K562 (cell line): ENCODE results near the gene ANKH.

ENCODE experiments used
- CTCF ChIP-seq, 3 experiments: IDR thresholded peaks in 2 of 3; conservative IDR thresholded peaks in 1 of 3; 2 replicates each; pipeline ENCODE4 v1.5.1; 2011 to 2012; ENCODE audit warnings: low read length in 3 of 3, mild to moderate bottlenecking in 3 of 3, control low read depth in 2 of 3, improper control_type of control experiment in 1 of 3, inconsistent platforms in 1 of 3, low read depth in 1 of 3, mixed read lengths in 1 of 3, moderate library complexity in 1 of 3; ENCODE audit not compliant: insufficient read depth in 2 of 3
- KAT7 ChIP-seq: sonication (generic); formaldehyde crosslinking; IDR thresholded peaks from 2 replicates; pipeline ENCODE4 v1.8.0; 2022; ENCODE audit warnings: missing genetic modification reagents, mild to moderate bottlenecking, borderline replicate concordance
- SMC3 ChIP-seq: conservative IDR thresholded peaks from 2 replicates; pipeline ENCODE4 v1.6.1; 2011; ENCODE audit warnings: low read depth, low read length, improper control_type of control experiment; ENCODE audit not compliant: insufficient read depth
- ZFP36 ChIP-seq: fragments of 150-350 bp; IDR thresholded peaks from 2 replicates; pipeline ENCODE4 v1.6.1; 2018; ENCODE audit warnings: low read length, low read depth; ENCODE audit not compliant: partially characterized antibody
- ZNF24 ChIP-seq: fragments of 450-650 bp; IDR thresholded peaks from 2 replicates; pipeline ENCODE4 v1.6.1; 2016

- TF ChIP-seq KAT7 (no peak), CTCF (IDR thresholded peaks at IDR 0.05 in 2 of 3, conservative IDR thresholded peaks at IDR 0.05 in 1 of 3; ENCODE audit: insufficient read depth in 2 of 3, low read depth in 1 of 3, low read length in 3 of 3) (no peak), ZNF24 (no peak), SMC3 (no peak), ZFP36 (no peak)
Measured at GRCh38 chr5:14787801-14788579, 83.6 kb downstream of the ANKH start.
